ENCODE measurements around the gene CREB3L1.

CREB3L1 gene

GRCh38 chr11:46331282-46331984 lies 54.0 kb downstream of the CREB3L1 start:
- Histone ChIP-seq H3K4me3 (ENCODE audit: low read length) (no peak overlapping the region), H3K36me3 (ENCODE audit: control insufficient read depth, low read length) (no peaks in the 10 kb centered on the region), H3K4me2 (ENCODE audit: low read length) (no peak overlapping the region), H3K9me3 (ENCODE audit: control insufficient read depth, insufficient read depth, low read length) (no peaks in the 10 kb centered on the region), H3K27me3 (ENCODE audit: control insufficient read depth, low read length) (peaks cover 76% of the 10 kb centered on the region), H3F3A (ENCODE audit: control insufficient read depth, insufficient read depth) (no peaks in the 10 kb centered on the region), H4K20me1 (ENCODE audit: control insufficient read depth, insufficient read depth, low read depth, low read length) (no peaks in the 10 kb centered on the region; the same call in 1 of the 2 replicates), H3K9me2 (replicated peaks; ENCODE audit: control insufficient read depth, low read length) (no peaks in the 10 kb centered on the region), H3K27ac (ENCODE audit: low read depth, low read length) (no peak overlapping the region), H3K4me1 (ENCODE audit: control insufficient read depth, low read length) (peaks cover 13% of the 10 kb centered on the region), H3K79me2 (ENCODE audit: control insufficient read depth, low read length) (no peaks in the 10 kb centered on the region)
- TF ChIP-seq CTCF (IDR thresholded peaks at IDR 0.05; ENCODE audit: low read depth, low read length, poor library complexity, severe bottlenecking) (no peak), EZH2phosphoT487 (IDR thresholded peaks at IDR 0.05; ENCODE audit: borderline replicate concordance, low read length) (no peak)

- H3K4me1 ChIP-seq (ENCODE audit: control insufficient read depth, low read length), result peaks cover 13% of the 10 kb centered on the region
- H3K4me2 ChIP-seq (ENCODE audit: low read length), result peak overlapping the region; percentile 41
- TF ChIP-seq EZH2phosphoT487 (IDR thresholded peaks at IDR 0.05; ENCODE audit: borderline replicate concordance, low read length) (no peak), CTCF (IDR thresholded peaks at IDR 0.05; ENCODE audit: low read depth, low read length, poor library complexity, severe bottlenecking) (no peak)
- H3F3A ChIP-seq (ENCODE audit: control insufficient read depth, insufficient read depth), result no peaks in the 10 kb centered on the region
- H3K79me2 ChIP-seq (ENCODE audit: control insufficient read depth, low read length), result no peaks in the 10 kb centered on the region
- H4K20me1 ChIP-seq (ENCODE audit: control insufficient read depth, insufficient read depth, low read depth, low read length), result no peaks in the 10 kb centered on the region; the same call in 1 of the 2 replicates
- H3K27ac ChIP-seq (ENCODE audit: low read depth, low read length), result no peak overlapping the region
- H3K27me3 ChIP-seq (ENCODE audit: control insufficient read depth, low read length), result peaks cover 72% of the 10 kb centered on the region
- H3K36me3 ChIP-seq (ENCODE audit: control insufficient read depth, low read length), result no peaks in the 10 kb centered on the region
- no peak overlapping the region for H3K4me3 ChIP-seq (ENCODE audit: low read length)
- no peaks in the 10 kb centered on the region for H3K9me2 ChIP-seq (replicated peaks; ENCODE audit: control insufficient read depth, low read length)
- H3K9me3 ChIP-seq (ENCODE audit: control insufficient read depth, insufficient read depth, low read length), result no peaks in the 10 kb centered on the region
These were observed 54.7 kb downstream of the CREB3L1 start for GRCh38 chr11:46332093-46332567.

GRCh38 chr11:46332568-46333393 lies 55.3 kb downstream of the CREB3L1 start:
- H3K27ac ChIP-seq (ENCODE audit: low read depth, low read length), result no peak overlapping the region
- peaks cover 70% of the 10 kb centered on the region for H3K27me3 ChIP-seq (ENCODE audit: control insufficient read depth, low read length)
- no peaks in the 10 kb centered on the region for H3K9me3 ChIP-seq (ENCODE audit: control insufficient read depth, insufficient read depth, low read length)
- H4K20me1 ChIP-seq (ENCODE audit: control insufficient read depth, insufficient read depth, low read depth, low read length), result no peaks in the 10 kb centered on the region; the same call in 1 of the 2 replicates
- no peaks in the 10 kb centered on the region for H3F3A ChIP-seq (ENCODE audit: control insufficient read depth, insufficient read depth)
- H3K4me2 ChIP-seq (ENCODE audit: low read length), result peak overlapping the region; percentile 41
- H3K4me1 ChIP-seq (ENCODE audit: control insufficient read depth, low read length), result peaks cover 13% of the 10 kb centered on the region
- H3K36me3 ChIP-seq (ENCODE audit: control insufficient read depth, low read length), result no peaks in the 10 kb centered on the region
- H3K79me2 ChIP-seq (ENCODE audit: control insufficient read depth, low read length), result no peaks in the 10 kb centered on the region
- TF ChIP-seq CTCF (IDR thresholded peaks at IDR 0.05; ENCODE audit: low read depth, low read length, poor library complexity, severe bottlenecking), result no peak
- 0 out of 2 replicates have a peak, but pooled peaks have one; percentile 25 for TF ChIP-seq EZH2phosphoT487 (IDR thresholded peaks at IDR 0.05; ENCODE audit: borderline replicate concordance, low read length)
- H3K9me2 ChIP-seq (replicated peaks; ENCODE audit: control insufficient read depth, low read length), result no peaks in the 10 kb centered on the region
- H3K4me3 ChIP-seq (ENCODE audit: low read length), result peak overlapping the region; percentile 30; the same call in 1 of the 2 replicates

Measured in DOHH2 (cell line).